ENCODE measurements around the gene GAREM1.

GAREM1 gene

GRCh38 chr18:32455361-32455760 is 15.3 kb downstream of the GAREM1 start:
- no peak for DNase-seq

- no peak for DNase-seq
Observed at GRCh38 chr18:32454593-32454992, 16.1 kb downstream of the GAREM1 start.

- no peak for DNase-seq
Observed at GRCh38 chr18:32450874-32451273, 19.8 kb downstream of the GAREM1 start.

- DNase-seq: no peak
Observed at GRCh38 chr18:32450026-32450691, 20.5 kb downstream of the GAREM1 start.

GRCh38 chr18:32446780-32447179 is 23.9 kb downstream of the GAREM1 start:
- no peak for DNase-seq

GRCh38 chr18:32445846-32446245 is 24.8 kb downstream of the GAREM1 start:
- DNase-seq: no peak

- no peak for DNase-seq
Observed at GRCh38 chr18:32443706-32444215, 26.9 kb downstream of the GAREM1 start.

GRCh38 chr18:32443033-32443705 is 27.5 kb downstream of the GAREM1 start:
- DNase-seq: no peak

- DNase-seq: no peak
Observed at GRCh38 chr18:32442575-32442974, 28.1 kb downstream of the GAREM1 start.

GRCh38 chr18:32441533-32441932 is 29.1 kb downstream of the GAREM1 start:
- no peak for DNase-seq

- DNase-seq: no peak
Observed at GRCh38 chr18:32440518-32440917, 30.2 kb downstream of the GAREM1 start.

GRCh38 chr18:32439802-32440201 is 30.9 kb downstream of the GAREM1 start:
- DNase-seq: no peak

- DNase-seq: no peak
Observed at GRCh38 chr18:32439241-32439640, 31.4 kb downstream of the GAREM1 start.

GRCh38 chr18:32438173-32438572 is 32.5 kb downstream of the GAREM1 start:
- no peak for DNase-seq

GRCh38 chr18:32437100-32437834 is 33.4 kb downstream of the GAREM1 start:
- no peak for DNase-seq

- DNase-seq: no peak
Observed at GRCh38 chr18:32435631-32436500, 34.8 kb downstream of the GAREM1 start.

GRCh38 chr18:32431753-32432152 is 38.9 kb downstream of the GAREM1 start:
- no peak for DNase-seq

- DNase-seq: no peak
Observed at GRCh38 chr18:32429402-32429801, 41.3 kb downstream of the GAREM1 start.

- DNase-seq: no peak
Observed at GRCh38 chr18:32427084-32427900, 43.4 kb downstream of the GAREM1 start.

GRCh38 chr18:32425466-32425865 is 45.2 kb downstream of the GAREM1 start:
- no peak for DNase-seq

GRCh38 chr18:32424696-32425095 is 46.0 kb downstream of the GAREM1 start:
- no peak for DNase-seq

Measured in bone marrow (tissue), 2 donors.